GM12878 (cell line): ENCODE data around the gene DYSF. TPM values are rescaled to one million over a fixed set of nuclear protein-coding genes. Genes with fewer than 3 reads are reported as not detected.

Source experiments
- ATAC-seq: fragments of 200-7000 bp; cut with Tn5 transposase; 3 replicates; pipeline ENCODE4 v1.9.1; 2020; ENCODE audit warnings: mild to moderate bottlenecking, moderate library complexity
- BruUV-seq: library from RNA; stranded (reverse); fragments of 400-500 nt; replicated peaks from 2 replicates; lab custom pipeline; 2021; lab: Mats Ljungman, UMichigan
- CTCF ChIA-PET: fragments of 300-600 bp; sonication (Branson Sonifier 250); formaldehyde crosslinking; extraction: SDS; loops from one replicate; lab custom pipeline; 2021; ENCODE audit warnings: inconsistent platforms; lab: Yijun Ruan, JAX
- POLR2A ChIA-PET: fragments of 350-600 bp; formaldehyde crosslinking; extraction: SDS; loops from one replicate; lab custom pipeline; 2021; ENCODE audit warnings: inconsistent platforms; lab: Charles Lee
- RAD21 ChIA-PET: fragments of 300-600 bp; sonication (Branson Sonifier 250); formaldehyde crosslinking; loops from one replicate; lab custom pipeline; 2023; ENCODE audit warnings: antibody characterized with exemption; ENCODE audit not compliant: unreplicated experiment; lab: Charles Lee
- SMC1A ChIA-PET: fragments of 300-600 bp; sonication (Branson Sonifier 250); formaldehyde crosslinking; loops from one replicate; lab custom pipeline; 2023; ENCODE audit not compliant: unreplicated experiment, uncharacterized antibody; lab: Charles Lee
- DNase-seq: peaks from one replicate; pipeline ENCODE4 v3.0.0-alpha.2; 2011; ENCODE audit warnings: low read depth, low spot score
- FAIRE-seq: peaks from 3 replicates; lab custom pipeline; 2011; peaks lifted over from hg19 to GRCh38; lab: Jason Lieb, UNC
- H2AFZ ChIP-seq: 2 replicates; pipeline ENCODE4 v1.6.0; 2011; ENCODE audit warnings: low read depth, low read length, control low read depth; ENCODE audit not compliant: control insufficient read depth
- H3K27ac ChIP-seq: 2 replicates; pipeline ENCODE4 v1.5.1; 2011; ENCODE audit warnings: control low read depth; ENCODE audit not compliant: control insufficient read depth, insufficient read depth
- H3K27me3 ChIP-seq, 2 experiments: replicated peaks in 1 of 2; 2 replicates each; pipeline versions ENCODE4 v1.6.0 to v1.6.1; 2011; ENCODE audit warnings: low read length in 1 of 2; ENCODE audit not compliant: control insufficient read depth in 2 of 2, insufficient read depth in 2 of 2
- H3K36me3 ChIP-seq, 2 experiments: 2 replicates each; pipeline ENCODE4 v1.5.1; 2011; ENCODE audit warnings: low read length in 1 of 2; ENCODE audit not compliant: control insufficient read depth in 2 of 2, insufficient read depth in 2 of 2
- H3K4me1 ChIP-seq: 2 replicates; pipeline ENCODE4 v1.6.1; 2011; ENCODE audit warnings: mild to moderate bottlenecking, low read length, moderate library complexity, mixed read lengths; ENCODE audit not compliant: control insufficient read depth, insufficient read depth
- H3K4me2 ChIP-seq: 2 replicates; pipeline ENCODE4 v1.6.0; 2011; ENCODE audit warnings: control low read depth; ENCODE audit not compliant: control insufficient read depth, insufficient read depth
- H3K4me3 ChIP-seq: fragments of 200-600 bp; sonication (generic); 2 replicates; pipeline ENCODE4 v1.5.1; 2016
- H3K79me2 ChIP-seq: 2 replicates; pipeline ENCODE4 v1.6.0; 2011; ENCODE audit warnings: low read length; ENCODE audit not compliant: control insufficient read depth, insufficient read depth
- H3K9ac ChIP-seq: 2 replicates; pipeline ENCODE4 v1.8.0; 2011; ENCODE audit warnings: low read length, control low read depth, mixed read lengths; ENCODE audit not compliant: control insufficient read depth, insufficient read depth
- H3K9me3 ChIP-seq: replicated peaks from 3 replicates; pipeline ENCODE4 v1.5.1; 2011; ENCODE audit warnings: mild to moderate bottlenecking, low read length; ENCODE audit not compliant: control insufficient read depth, insufficient read depth
- H4K20me1 ChIP-seq: 2 replicates; pipeline ENCODE4 v1.6.0; 2011; ENCODE audit not compliant: control insufficient read depth, insufficient read depth
- BACH1 ChIP-seq: fragments of 450-650 bp; IDR thresholded peaks from 2 replicates; pipeline ENCODE4 v1.6.1; 2017; ENCODE audit warnings: mild to moderate bottlenecking, borderline replicate concordance
- BRCA1 ChIP-seq: IDR thresholded peaks from 2 replicates; pipeline ENCODE4 v1.6.1; 2011; ENCODE audit warnings: low read depth, low read length, improper control_type of control experiment
- CHD1 ChIP-seq: IDR thresholded peaks from 2 replicates; pipeline ENCODE4 v1.6.1; 2012; ENCODE audit warnings: low read depth, low read length, improper control_type of control experiment
- MEF2B ChIP-seq: fragments of 450-650 bp; IDR thresholded peaks from 2 replicates; pipeline ENCODE4 v1.6.1; 2018; ENCODE audit warnings: mild to moderate bottlenecking, moderate library complexity; ENCODE audit not compliant: partially characterized antibody, poor library complexity, severe bottlenecking
- MTA2 ChIP-seq: fragments of 450-650 bp; IDR thresholded peaks from 2 replicates; pipeline ENCODE4 v1.6.1; 2016; ENCODE audit warnings: low read depth, mild to moderate bottlenecking, moderate library complexity
- NFIC ChIP-seq: IDR thresholded peaks from 2 replicates; pipeline ENCODE4 v1.6.1; 2012; ENCODE audit warnings: low read depth, mild to moderate bottlenecking, inconsistent platforms, low read length, moderate library complexity
- SREBF2 ChIP-seq: IDR thresholded peaks from 2 replicates; pipeline ENCODE4 v1.6.1; 2012; ENCODE audit warnings: mild to moderate bottlenecking, low read length
- TAF1 ChIP-seq: IDR thresholded peaks from 2 replicates; pipeline ENCODE4 v1.6.1; 2011; ENCODE audit warnings: mild to moderate bottlenecking, low read depth, low read length, borderline replicate concordance
- YY1 ChIP-seq: IDR thresholded peaks from 2 replicates; pipeline ENCODE4 v1.6.1; 2011; ENCODE audit warnings: low read depth, mild to moderate bottlenecking, low read length
- WGBS: methylation state at CpG from one replicate; pipeline ENCODE4 v1.1.6; 2016; ENCODE audit warnings: low lambda C conversion rate; ENCODE audit not compliant: insufficient replicate concordance, insufficient coverage; ENCODE audit errors: missing lambda C conversion rate; 5-methylcytosine and 5-hydroxymethylcytosine counted together
- in situ Hi-C: fragments of 300-500 bp; cut with MboI; formaldehyde crosslinking; loops from 9 replicates; pipeline ENCODE4 v1.14.3; 2018; ENCODE audit warnings: mixed read lengths
- intact Hi-C: fragments of 100-400 bp; cut with micrococcal nuclease; formaldehyde crosslinking; loops from one replicate; pipeline ENCODE4 v1.14.2; 2022; ENCODE audit not compliant: unreplicated experiment
- polyA plus RNA-seq, 11 experiments: library from polyadenylated mRNA; depleted of rRNA in 4 of 11; unstranded in 6 of 11; stranded (reverse) in 5 of 11; fragments of >200 nt; fragmentation: Nextera tagmentation in 4 of 11; fragmentation: Illumina TruSeq in 1 of 11; extraction: Ambion mirVana in 4 of 11; extraction: Trizol in 1 of 11; gene quantifications; 1 replicate in 1 of 11; 2 replicates in 10 of 11; pipeline versions ENCODE4 v1.2.1 to v1.2.3, GENCODE V29; 2011 to 2016; ENCODE audit warnings: inconsistent platforms in 2 of 11, missing spikeins in 2 of 11, low read depth in 1 of 11
- total RNA-seq, 4 experiments: library from RNA; depleted of rRNA in 3 of 4; stranded (reverse); fragments of >200 nt in 3 of 4; fragmentation: Illumina TruSeq in 1 of 4; extraction: Trizol in 1 of 4; gene quantifications; 2 replicates each; pipeline versions ENCODE4 v1.2.1 to v1.2.3, GENCODE V29; 2013 to 2021
- TF ChIP-seq, protein P1 (sequence below): fragments of 450-650 bp; IDR thresholded peaks from 2 replicates; pipeline ENCODE4 v1.6.1; 2017; ENCODE audit warnings: mild to moderate bottlenecking, moderate library complexity
- TF ChIP-seq, protein P2 (sequence below): fragments of 450-650 bp; IDR thresholded peaks from 2 replicates; pipeline ENCODE4 v1.6.1; 2016; ENCODE audit warnings: mild to moderate bottlenecking, moderate library complexity, borderline replicate concordance

DYSF gene
- total and polyA plus RNA-seq, 10 of the 15 experiments (the other 5 are each of a cell fraction or from before 2014, with no cell fraction given) = under 0.01 to 0.15 (median 0.03) TPM; not detected in 7

DNA sequence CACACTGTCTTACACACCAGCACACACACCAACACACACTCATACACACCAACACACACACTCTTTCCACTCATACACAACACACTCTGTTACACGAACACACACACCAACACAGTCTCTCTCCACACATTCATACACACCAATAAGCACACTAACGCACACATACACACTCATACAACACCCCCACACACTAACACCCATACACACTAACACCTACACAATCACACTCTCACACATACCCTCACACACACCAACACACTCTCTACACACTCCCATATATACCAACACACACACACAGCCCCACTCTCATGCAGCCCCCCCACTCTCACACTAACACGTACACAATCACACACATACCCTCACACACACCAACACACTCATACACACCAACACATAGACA lies 123.8 kb downstream of the DYSF start (continued):
- TF ChIP-seq, protein P1, sequence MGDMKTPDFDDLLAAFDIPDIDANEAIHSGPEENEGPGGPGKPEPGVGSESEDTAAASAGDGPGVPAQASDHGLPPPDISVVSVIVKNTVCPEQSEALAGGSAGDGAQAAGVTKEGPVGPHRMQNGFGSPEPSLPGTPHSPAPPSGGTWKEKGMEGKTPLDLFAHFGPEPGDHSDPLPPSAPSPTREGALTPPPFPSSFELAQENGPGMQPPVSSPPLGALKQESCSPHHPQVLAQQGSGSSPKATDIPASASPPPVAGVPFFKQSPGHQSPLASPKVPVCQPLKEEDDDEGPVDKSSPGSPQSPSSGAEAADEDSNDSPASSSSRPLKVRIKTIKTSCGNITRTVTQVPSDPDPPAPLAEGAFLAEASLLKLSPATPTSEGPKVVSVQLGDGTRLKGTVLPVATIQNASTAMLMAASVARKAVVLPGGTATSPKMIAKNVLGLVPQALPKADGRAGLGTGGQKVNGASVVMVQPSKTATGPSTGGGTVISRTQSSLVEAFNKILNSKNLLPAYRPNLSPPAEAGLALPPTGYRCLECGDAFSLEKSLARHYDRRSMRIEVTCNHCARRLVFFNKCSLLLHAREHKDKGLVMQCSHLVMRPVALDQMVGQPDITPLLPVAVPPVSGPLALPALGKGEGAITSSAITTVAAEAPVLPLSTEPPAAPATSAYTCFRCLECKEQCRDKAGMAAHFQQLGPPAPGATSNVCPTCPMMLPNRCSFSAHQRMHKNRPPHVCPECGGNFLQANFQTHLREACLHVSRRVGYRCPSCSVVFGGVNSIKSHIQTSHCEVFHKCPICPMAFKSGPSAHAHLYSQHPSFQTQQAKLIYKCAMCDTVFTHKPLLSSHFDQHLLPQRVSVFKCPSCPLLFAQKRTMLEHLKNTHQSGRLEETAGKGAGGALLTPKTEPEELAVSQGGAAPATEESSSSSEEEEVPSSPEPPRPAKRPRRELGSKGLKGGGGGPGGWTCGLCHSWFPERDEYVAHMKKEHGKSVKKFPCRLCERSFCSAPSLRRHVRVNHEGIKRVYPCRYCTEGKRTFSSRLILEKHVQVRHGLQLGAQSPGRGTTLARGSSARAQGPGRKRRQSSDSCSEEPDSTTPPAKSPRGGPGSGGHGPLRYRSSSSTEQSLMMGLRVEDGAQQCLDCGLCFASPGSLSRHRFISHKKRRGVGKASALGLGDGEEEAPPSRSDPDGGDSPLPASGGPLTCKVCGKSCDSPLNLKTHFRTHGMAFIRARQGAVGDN = no peak
- TF ChIP-seq BRCA1 = no peak
- TF ChIP-seq NFIC = no peak
- TF ChIP-seq TAF1 = no peak
- TF ChIP-seq SREBF2 = no peak
- TF ChIP-seq MEF2B = no peak
- no peak for TF ChIP-seq BACH1
- TF ChIP-seq MTA2 = no peak
- TF ChIP-seq YY1 = no peak

DNA sequence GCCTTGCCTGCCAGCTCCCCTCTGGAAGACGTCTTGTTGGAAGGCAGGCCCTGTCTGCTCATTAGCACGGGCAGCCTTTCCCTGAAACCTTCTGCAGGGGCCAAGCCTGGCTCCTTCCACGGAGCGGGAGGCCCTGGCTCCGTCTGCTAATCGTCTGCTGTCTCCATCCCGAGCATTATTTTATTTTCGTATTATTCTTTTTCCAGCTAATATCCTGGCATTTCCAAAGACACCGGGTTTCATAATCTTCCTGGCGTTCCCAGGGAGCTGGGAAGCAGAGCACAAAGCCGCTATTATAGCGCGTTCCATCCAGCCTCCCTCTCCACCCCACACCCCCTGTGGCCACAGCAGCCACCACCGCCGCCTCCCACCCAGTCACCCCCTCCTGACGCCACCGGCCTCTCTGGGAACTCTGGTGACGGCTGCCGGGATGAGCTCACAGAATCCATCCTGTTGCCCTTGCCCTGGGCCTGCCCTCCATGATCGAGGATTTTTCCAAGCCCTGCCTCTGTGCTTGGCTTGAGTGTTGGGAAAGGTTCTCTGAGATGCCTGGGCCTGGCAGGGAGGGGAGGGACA lies 125.5 kb downstream of the DYSF start:
- Histone ChIP-seq H3K4me3 (no peak overlapping the region), H3K9ac (no peak overlapping the region), H3K27ac (no peak overlapping the region), H3K36me3 (no peaks in the 10 kb centered on the region), H3K4me2 (no peak overlapping the region), H3K9me3 (no peaks in the 10 kb centered on the region), H3K79me2 (no peaks in the 10 kb centered on the region), H4K20me1 (no peaks in the 10 kb centered on the region), H3K4me1 (no peaks in the 10 kb centered on the region), H3K27me3 (no peaks in the 10 kb centered on the region; a peak in 1 of 4 replicates), H2AFZ (no peak overlapping the region)
- TF ChIP-seq CHD1 = no peak
- TF ChIP-seq, protein P2, sequence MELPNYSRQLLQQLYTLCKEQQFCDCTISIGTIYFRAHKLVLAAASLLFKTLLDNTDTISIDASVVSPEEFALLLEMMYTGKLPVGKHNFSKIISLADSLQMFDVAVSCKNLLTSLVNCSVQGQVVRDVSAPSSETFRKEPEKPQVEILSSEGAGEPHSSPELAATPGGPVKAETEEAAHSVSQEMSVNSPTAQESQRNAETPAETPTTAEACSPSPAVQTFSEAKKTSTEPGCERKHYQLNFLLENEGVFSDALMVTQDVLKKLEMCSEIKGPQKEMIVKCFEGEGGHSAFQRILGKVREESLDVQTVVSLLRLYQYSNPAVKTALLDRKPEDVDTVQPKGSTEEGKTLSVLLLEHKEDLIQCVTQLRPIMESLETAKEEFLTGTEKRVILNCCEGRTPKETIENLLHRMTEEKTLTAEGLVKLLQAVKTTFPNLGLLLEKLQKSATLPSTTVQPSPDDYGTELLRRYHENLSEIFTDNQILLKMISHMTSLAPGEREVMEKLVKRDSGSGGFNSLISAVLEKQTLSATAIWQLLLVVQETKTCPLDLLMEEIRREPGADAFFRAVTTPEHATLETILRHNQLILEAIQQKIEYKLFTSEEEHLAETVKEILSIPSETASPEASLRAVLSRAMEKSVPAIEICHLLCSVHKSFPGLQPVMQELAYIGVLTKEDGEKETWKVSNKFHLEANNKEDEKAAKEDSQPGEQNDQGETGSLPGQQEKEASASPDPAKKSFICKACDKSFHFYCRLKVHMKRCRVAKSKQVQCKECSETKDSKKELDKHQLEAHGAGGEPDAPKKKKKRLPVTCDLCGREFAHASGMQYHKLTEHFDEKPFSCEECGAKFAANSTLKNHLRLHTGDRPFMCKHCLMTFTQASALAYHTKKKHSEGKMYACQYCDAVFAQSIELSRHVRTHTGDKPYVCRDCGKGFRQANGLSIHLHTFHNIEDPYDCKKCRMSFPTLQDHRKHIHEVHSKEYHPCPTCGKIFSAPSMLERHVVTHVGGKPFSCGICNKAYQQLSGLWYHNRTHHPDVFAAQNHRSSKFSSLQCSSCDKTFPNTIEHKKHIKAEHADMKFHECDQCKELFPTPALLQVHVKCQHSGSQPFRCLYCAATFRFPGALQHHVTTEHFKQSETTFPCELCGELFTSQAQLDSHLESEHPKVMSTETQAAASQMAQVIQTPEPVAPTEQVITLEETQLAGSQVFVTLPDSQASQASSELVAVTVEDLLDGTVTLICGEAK = no peak
- ATAC-seq (no peak), DNase-seq (no peak), FAIRE-seq (no peak)
- no TSS peak for BruUV-seq
- WGBS = 55% methylated on average over 20 of the region's 20 CpGs
- in situ Hi-C loops = no loop called here
- ChIA-PET POLR2A (no interaction called here), SMC1A (no interaction called here), CTCF (no interaction called here), RAD21 (no interaction called here)
- intact Hi-C loops = no loop called here
